HG02759 (cell line): ENCODE results near the gene NOC2L.

Experiments used
- ATAC-seq: cut with Tn5 transposase; IDR thresholded peaks from one replicate; pipeline ENCODE4 v1.9.1; 2021; ENCODE audit warnings: mild to moderate bottlenecking, moderate library complexity; ENCODE audit not compliant: unreplicated experiment

Gene NOC2L

GRCh38 chr1:932776-933602, 26.1 kb downstream of the NOC2L start:
- no peak for ATAC-seq

- ATAC-seq = no peak
Measured at GRCh38 chr1:932173-932510, 26.9 kb downstream of the NOC2L start.

- ATAC-seq = no peak
Measured at GRCh38 chr1:931380-932172, 27.5 kb downstream of the NOC2L start.

GRCh38 chr1:930633-931138, 28.4 kb downstream of the NOC2L start:
- ATAC-seq = no peak

GRCh38 chr1:929712-930632, 29.1 kb downstream of the NOC2L start:
- ATAC-seq = no peak

- no peak for ATAC-seq
Measured at GRCh38 chr1:928825-929661, 30.0 kb downstream of the NOC2L start.

- no peak for ATAC-seq
Measured at GRCh38 chr1:927748-928147, 31.3 kb downstream of the NOC2L start.

- ATAC-seq = no peak
Measured at GRCh38 chr1:927234-927633, 31.8 kb downstream of the NOC2L start.

- ATAC-seq = no peak
Measured at GRCh38 chr1:925561-926421, 33.3 kb downstream of the NOC2L start.

GRCh38 chr1:924656-925560, 34.1 kb downstream of the NOC2L start:
- no peak for ATAC-seq

- no peak for ATAC-seq
Measured at GRCh38 chr1:923991-924655, 34.9 kb downstream of the NOC2L start.

GRCh38 chr1:923131-923990, 35.7 kb downstream of the NOC2L start, which contains the start of gene SAMD11:
SAMD11 (plus strand) TSS chr1:923923; CDS start chr1:924432, 509 bp downstream.
- ATAC-seq = no peak

- ATAC-seq = no peak
Measured at GRCh38 chr1:921011-921837, 37.8 kb downstream of the NOC2L start.

GRCh38 chr1:920521-920920, 38.5 kb downstream of the NOC2L start:
- ATAC-seq = no peak

- ATAC-seq = no peak
Measured at GRCh38 chr1:920010-920409, 39.0 kb downstream of the NOC2L start.
